Stimulated activated naive CD8-positive, alpha-beta T cell treated with anti-CD3 and anti-CD28 coated beads, Interleukin-15, Interleukin-2, amounts not matched to agents 100 U/mL and 50 U/mL, for 24 hours (primary cell): Measurements from ENCODE around the gene CYB5R4.

Experiments
- ATAC-seq: fragments of 150-1000 bp; cut with Tn5 transposase; one replicate; pipeline ENCODE4 v1.10.0; 2021
- DNase-seq: peaks from one replicate; pipeline ENCODE4 v3.0.0; 2021

The CYB5R4 gene

GRCh38 chr6:83859410-83860358 is at the start of gene CYB5R4:
Gene CYB5R4 (plus strand): TSS chr6:83859689. CDS start chr6:83859783, 94 bp downstream.
- ATAC-seq (peak; percentile 98), DNase-seq (peak; percentile 95)

- no peak for ATAC-seq
- DNase-seq, result no peak
These were observed 46.9 kb upstream of the CYB5R4 start for GRCh38 chr6:83812595-83812994.

GRCh38 chr6:83815631-83816272 is 43.7 kb upstream of the CYB5R4 start:
- DNase-seq, result no peak
- ATAC-seq, result no peak

- ATAC-seq (no peak), DNase-seq (no peak)
These were observed 36.8 kb upstream of the CYB5R4 start for GRCh38 chr6:83822629-83823169.

GRCh38 chr6:83824388-83824801 is 35.1 kb upstream of the CYB5R4 start:
- ATAC-seq, result no peak

GRCh38 chr6:83824831-83825230 is 34.7 kb upstream of the CYB5R4 start:
- ATAC-seq (no peak), DNase-seq (no peak)

More at GRCh38 chr6:83824388-83824801, 35.1 kb upstream of the CYB5R4 start:
- no peak for DNase-seq

- no peak for ATAC-seq
- DNase-seq, result no peak
These were observed 32.4 kb upstream of the CYB5R4 start for GRCh38 chr6:83827050-83827449.

- DNase-seq (no peak), ATAC-seq (no peak)
These were observed 20.8 kb upstream of the CYB5R4 start for GRCh38 chr6:83838727-83839126.

- ATAC-seq (no peak), DNase-seq (no peak)
These were observed 15.3 kb upstream of the CYB5R4 start for GRCh38 chr6:83844170-83844569.

- ATAC-seq (no peak), DNase-seq (no peak)
These were observed 13.2 kb upstream of the CYB5R4 start for GRCh38 chr6:83846291-83846690.

- no peak for ATAC-seq
- no peak for DNase-seq
These were observed 12.3 kb upstream of the CYB5R4 start for GRCh38 chr6:83847179-83847578.

GRCh38 chr6:83849127-83849526 is 10.4 kb upstream of the CYB5R4 start:
- ATAC-seq (no peak), DNase-seq (no peak)

GRCh38 chr6:83849610-83850009 is 9.9 kb upstream of the CYB5R4 start:
- DNase-seq (no peak), ATAC-seq (no peak)

- DNase-seq, result no peak
- ATAC-seq, result no peak
These were observed 6.8 kb upstream of the CYB5R4 start for GRCh38 chr6:83852528-83853177.

- DNase-seq, result peak; percentile 11
- peak; percentile 82 for ATAC-seq
These were observed 6.1 kb upstream of the CYB5R4 start, which contains the start of gene RIPPLY2 for GRCh38 chr6:83853178-83854000. Gene RIPPLY2 (plus strand): TSS chr6:83853360. CDS start chr6:83853417, 57 bp downstream.

GRCh38 chr6:83854001-83854501 is 5.4 kb upstream of the CYB5R4 start:
- ATAC-seq, result no peak
- DNase-seq, result no peak

- no peak for ATAC-seq
These were observed 4.7 kb upstream of the CYB5R4 start for GRCh38 chr6:83854766-83855165.

GRCh38 chr6:83860359-83860755 is 868 bp downstream of the CYB5R4 start:
- DNase-seq, result no peak
- ATAC-seq, result no peak

More at GRCh38 chr6:83854766-83855165, 4.7 kb upstream of the CYB5R4 start:
- no peak for DNase-seq

- no peak for DNase-seq
- ATAC-seq, result no peak
These were observed 1.4 kb downstream of the CYB5R4 start for GRCh38 chr6:83860782-83861495.

- ATAC-seq (no peak), DNase-seq (no peak)
These were observed 3.4 kb downstream of the CYB5R4 start for GRCh38 chr6:83862776-83863471.
